Osteoblast (primary cell): ENCODE measurements around the gene ZNF277. TPM values are rescaled to one million over a fixed set of nuclear protein-coding genes. Genes with fewer than 3 reads are reported as not detected.

Experiments used
- DNase-seq: peaks from one replicate; pipeline ENCODE4 v3.0.0; 2011; ENCODE audit warnings: low spot score, mixed read lengths; ENCODE audit not compliant: insufficient read length; ENCODE audit errors: missing footprints
- H2AFZ ChIP-seq: 2 replicates; pipeline ENCODE4 v1.6.0; 2011; ENCODE audit warnings: mild to moderate bottlenecking, low read length
- H3K27ac ChIP-seq: 2 replicates; pipeline ENCODE4 v1.5.1; 2011; ENCODE audit warnings: mild to moderate bottlenecking, low read depth, low read length, moderate library complexity
- H3K27me3 ChIP-seq: 2 replicates; pipeline ENCODE4 v1.6.0; 2012; ENCODE audit warnings: mild to moderate bottlenecking, control low read depth, inconsistent platforms, low read length, moderate library complexity; ENCODE audit not compliant: insufficient read depth
- H3K36me3 ChIP-seq: 2 replicates; pipeline ENCODE4 v1.5.1; 2011; ENCODE audit warnings: mild to moderate bottlenecking, low read length, control low read depth, moderate library complexity; ENCODE audit not compliant: insufficient read depth
- H3K4me1 ChIP-seq: 2 replicates; pipeline ENCODE4 v1.5.1; 2011; ENCODE audit warnings: mild to moderate bottlenecking, low read length, control low read depth, moderate library complexity; ENCODE audit not compliant: insufficient read depth
- H3K4me2 ChIP-seq: 2 replicates; pipeline ENCODE4 v1.6.0; 2011; ENCODE audit warnings: mild to moderate bottlenecking, low read length; ENCODE audit not compliant: insufficient read depth
- H3K4me3 ChIP-seq: fragments of 200-600 bp; sonication (generic); 3 replicates; pipeline ENCODE4 v1.5.1; 2012; ENCODE audit warnings: mild to moderate bottlenecking, low read length, inconsistent platforms; ENCODE audit not compliant: insufficient read depth
- H3K79me2 ChIP-seq: 2 replicates; pipeline ENCODE4 v1.6.0; 2012; ENCODE audit warnings: mild to moderate bottlenecking, low read length, control low read depth, inconsistent platforms; ENCODE audit not compliant: insufficient read depth
- H3K9me3 ChIP-seq: 2 replicates; pipeline ENCODE4 v1.5.1; 2011; ENCODE audit warnings: low read depth, low read length, control low read depth
- H4K20me1 ChIP-seq: 2 replicates; pipeline ENCODE4 v1.6.0; 2012; ENCODE audit warnings: mild to moderate bottlenecking, low read length, control low read depth; ENCODE audit not compliant: insufficient read depth
- CTCF ChIP-seq: IDR thresholded peaks from 2 replicates; pipeline ENCODE4 v1.5.1; 2011; ENCODE audit warnings: mild to moderate bottlenecking, low read depth, low read length, moderate library complexity; ENCODE audit errors: extremely low read depth
- total RNA-seq: library from RNA; depleted of rRNA; stranded (reverse); fragments of >200 nt; gene quantifications from 2 replicates; pipeline ENCODE4 v1.2.3, GENCODE V29; 2012

The ZNF277 gene
- total RNA-seq, 1 donor = 58.6 TPM

GRCh38 chr7:112172870-112173567 is 33.5 kb upstream of the ZNF277 start:
- Histone ChIP-seq H2AFZ (peak overlapping the region; percentile 6), H3K4me1 (no peaks in the 10 kb centered on the region), H3K4me3 (no peak overlapping the region), H3K36me3 (no peaks in the 10 kb centered on the region), H3K27me3 (no peaks in the 10 kb centered on the region), H3K4me2 (no peak overlapping the region), H3K79me2 (peaks cover 62% of the 10 kb centered on the region), H3K9me3 (no peaks in the 10 kb centered on the region), H3K27ac (no peak overlapping the region), H4K20me1 (no peaks in the 10 kb centered on the region)
- no peak for TF ChIP-seq CTCF
- no peak for DNase-seq

GRCh38 chr7:112173568-112173905 is 33.0 kb upstream of the ZNF277 start:
- H2AFZ ChIP-seq = peak overlapping the region; percentile 6
- no peak overlapping the region for H3K27ac ChIP-seq
- no peak for TF ChIP-seq CTCF
- H3K27me3 ChIP-seq = no peaks in the 10 kb centered on the region
- no peaks in the 10 kb centered on the region for H3K36me3 ChIP-seq
- no peak overlapping the region for H3K4me2 ChIP-seq
- no peak overlapping the region for H3K4me3 ChIP-seq
- no peak for DNase-seq
- no peaks in the 10 kb centered on the region for H3K4me1 ChIP-seq
- H4K20me1 ChIP-seq = no peaks in the 10 kb centered on the region
- H3K79me2 ChIP-seq = peaks cover 62% of the 10 kb centered on the region
- H3K9me3 ChIP-seq = no peaks in the 10 kb centered on the region

- H3K27me3 ChIP-seq = no peaks in the 10 kb centered on the region
- TF ChIP-seq CTCF = no peak
- no peaks in the 10 kb centered on the region for H4K20me1 ChIP-seq
- H3K4me2 ChIP-seq = no peak overlapping the region
- no peak overlapping the region for H3K27ac ChIP-seq
- H3K9me3 ChIP-seq = no peaks in the 10 kb centered on the region
- no peaks in the 10 kb centered on the region for H3K4me1 ChIP-seq
- no peak for DNase-seq
- no peak overlapping the region for H2AFZ ChIP-seq
- H3K79me2 ChIP-seq = peaks cover 63% of the 10 kb centered on the region
- H3K36me3 ChIP-seq = no peaks in the 10 kb centered on the region
- no peak overlapping the region for H3K4me3 ChIP-seq
Observed at GRCh38 chr7:112174192-112174591, 32.3 kb upstream of the ZNF277 start.

- Histone ChIP-seq H3K4me3 (no peak overlapping the region), H3K9me3 (no peaks in the 10 kb centered on the region), H3K79me2 (peaks cover 71% of the 10 kb centered on the region), H3K36me3 (no peaks in the 10 kb centered on the region), H4K20me1 (peaks cover 5% of the 10 kb centered on the region), H3K4me1 (no peaks in the 10 kb centered on the region), H3K27ac (no peak overlapping the region), H3K4me2 (no peak overlapping the region), H2AFZ (no peak overlapping the region), H3K27me3 (no peaks in the 10 kb centered on the region)
- no peak for DNase-seq
- TF ChIP-seq CTCF = no peak
Observed at GRCh38 chr7:112176241-112176640, 30.3 kb upstream of the ZNF277 start.
